GM18868 (cell line): ENCODE measurements around the gene TFCP2.

ENCODE experiments used
- ATAC-seq: cut with Tn5 transposase; IDR thresholded peaks from one replicate; pipeline ENCODE4 v1.9.1; 2021; ENCODE audit warnings: mild to moderate bottlenecking, moderate library complexity; ENCODE audit not compliant: unreplicated experiment

Gene TFCP2

GRCh38 chr12:51160814-51161459 lies 12.0 kb downstream of the TFCP2 start:
- no peak for ATAC-seq

GRCh38 chr12:51156245-51156765 lies 16.6 kb downstream of the TFCP2 start:
- no peak for ATAC-seq

GRCh38 chr12:51152953-51153352 lies 20.0 kb downstream of the TFCP2 start:
- no peak for ATAC-seq

GRCh38 chr12:51150777-51151176 lies 22.2 kb downstream of the TFCP2 start:
- ATAC-seq: no peak

- ATAC-seq: no peak
Observed at GRCh38 chr12:51147309-51147708, 25.6 kb downstream of the TFCP2 start.

- no peak for ATAC-seq
Observed at GRCh38 chr12:51139292-51139844, 33.6 kb downstream of the TFCP2 start.

- no peak for ATAC-seq
Observed at GRCh38 chr12:51132693-51133092, 40.2 kb downstream of the TFCP2 start.

- ATAC-seq: no peak
Observed at GRCh38 chr12:51131745-51132521, 41.0 kb downstream of the TFCP2 start.

- no peak for ATAC-seq
Observed at GRCh38 chr12:51128919-51129318, 44.0 kb downstream of the TFCP2 start.

GRCh38 chr12:51127050-51127729 lies 45.7 kb downstream of the TFCP2 start:
- ATAC-seq: no peak

GRCh38 chr12:51126297-51126696 lies 46.6 kb downstream of the TFCP2 start:
- no peak for ATAC-seq

- ATAC-seq: no peak
Observed at GRCh38 chr12:51124504-51124903, 48.4 kb downstream of the TFCP2 start.

- ATAC-seq: no peak
Observed at GRCh38 chr12:51122844-51123243, 50.1 kb downstream of the TFCP2 start.

GRCh38 chr12:51118706-51119105 lies 54.2 kb downstream of the TFCP2 start:
- ATAC-seq: no peak

- no peak for ATAC-seq
Observed at GRCh38 chr12:51115533-51115932, 57.4 kb downstream of the TFCP2 start.

GRCh38 chr12:51108136-51108535 lies 64.8 kb downstream of the TFCP2 start:
- no peak for ATAC-seq

- ATAC-seq: no peak
Observed at GRCh38 chr12:51103977-51104376, 69.0 kb downstream of the TFCP2 start.

GRCh38 chr12:51098611-51099010 lies 74.3 kb downstream of the TFCP2 start:
- ATAC-seq: no peak

- ATAC-seq: no peak
Observed at GRCh38 chr12:51090705-51091229, 82.2 kb downstream of the TFCP2 start.

- ATAC-seq: no peak
Observed at GRCh38 chr12:51087818-51088217, 85.1 kb downstream of the TFCP2 start.

- ATAC-seq: no peak
Observed at GRCh38 chr12:51086933-51087332, 86.0 kb downstream of the TFCP2 start.
